Measurements from ENCODE around the gene GM2A. TPM values are rescaled to one million over a fixed set of nuclear protein-coding genes. Genes with fewer than 3 reads are reported as not detected.
"Not testable (repeated sequence)": the region's sequence is repeated elsewhere in the genome, so short reads cannot be mapped to it uniquely, and the experiment has no call there.

GM2A gene
- total and polyA plus RNA-seq, 9 donors: 14.7 to 52.8 (median 28.6) TPM

DNA sequence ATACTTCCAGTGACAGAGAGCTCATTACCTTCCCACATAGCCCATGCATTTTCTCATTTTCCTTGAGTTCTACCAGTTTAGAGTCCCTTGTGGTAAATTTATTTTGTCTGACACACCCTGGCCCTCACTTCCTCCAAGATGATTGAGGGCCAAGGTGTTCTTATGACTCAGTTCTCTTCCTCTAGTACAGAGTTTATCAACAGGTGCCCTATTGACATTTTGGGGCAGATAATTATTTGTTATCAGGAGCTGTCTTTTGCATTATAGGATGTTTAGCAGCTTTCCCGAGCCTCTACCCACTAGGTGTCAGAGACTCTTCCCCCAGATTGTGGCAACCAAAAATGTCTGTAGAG, 43.5 kb downstream of the GM2A start:
- H3K4me1 ChIP-seq (ENCODE audit: insufficient read depth): no peaks in the 10 kb centered on the region
- no peak overlapping the region for H3K4me3 ChIP-seq
- no peaks in the 10 kb centered on the region for H3K9me3 ChIP-seq
- no peaks in the 10 kb centered on the region for H3K27me3 ChIP-seq
- TF ChIP-seq EP300 (IDR thresholded peaks at IDR 0.05): no peak
- no peak for TF ChIP-seq POLR2A (IDR thresholded peaks at IDR 0.05)
- TF ChIP-seq, protein P1, sequence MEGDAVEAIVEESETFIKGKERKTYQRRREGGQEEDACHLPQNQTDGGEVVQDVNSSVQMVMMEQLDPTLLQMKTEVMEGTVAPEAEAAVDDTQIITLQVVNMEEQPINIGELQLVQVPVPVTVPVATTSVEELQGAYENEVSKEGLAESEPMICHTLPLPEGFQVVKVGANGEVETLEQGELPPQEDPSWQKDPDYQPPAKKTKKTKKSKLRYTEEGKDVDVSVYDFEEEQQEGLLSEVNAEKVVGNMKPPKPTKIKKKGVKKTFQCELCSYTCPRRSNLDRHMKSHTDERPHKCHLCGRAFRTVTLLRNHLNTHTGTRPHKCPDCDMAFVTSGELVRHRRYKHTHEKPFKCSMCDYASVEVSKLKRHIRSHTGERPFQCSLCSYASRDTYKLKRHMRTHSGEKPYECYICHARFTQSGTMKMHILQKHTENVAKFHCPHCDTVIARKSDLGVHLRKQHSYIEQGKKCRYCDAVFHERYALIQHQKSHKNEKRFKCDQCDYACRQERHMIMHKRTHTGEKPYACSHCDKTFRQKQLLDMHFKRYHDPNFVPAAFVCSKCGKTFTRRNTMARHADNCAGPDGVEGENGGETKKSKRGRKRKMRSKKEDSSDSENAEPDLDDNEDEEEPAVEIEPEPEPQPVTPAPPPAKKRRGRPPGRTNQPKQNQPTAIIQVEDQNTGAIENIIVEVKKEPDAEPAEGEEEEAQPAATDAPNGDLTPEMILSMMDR (IDR thresholded peaks at IDR 0.05): no peak
- intact Hi-C loops (cut with DNase I): no loop called here
- 68 to 69% (median 68%) methylated on average over 1 of the region's 1 CpG for WGBS, 3 donors
- H3K36me3 ChIP-seq: no peaks in the 10 kb centered on the region
- H3K27ac ChIP-seq: no peak overlapping the region
- no peak for DNase-seq

- Histone ChIP-seq H3K9me3 (no peaks in the 10 kb centered on the region), H3K27ac (no peak overlapping the region), H3K27me3 (no peaks in the 10 kb centered on the region), H3K4me1 (ENCODE audit: insufficient read depth) (no peaks in the 10 kb centered on the region), H3K4me3 (no peak overlapping the region), H3K36me3 (no peaks in the 10 kb centered on the region)
- WGBS, 3 donors: 73 to 85% (median 79%) methylated on average over 2 of the region's 2 CpGs
- no peak for DNase-seq
- TF ChIP-seq, protein P1 (IDR thresholded peaks at IDR 0.05): no peak
- intact Hi-C loops (cut with DNase I): no loop called here
These were observed 44.0 kb downstream of the GM2A start for GRCh38 chr5:151296974-151297373.

DNA sequence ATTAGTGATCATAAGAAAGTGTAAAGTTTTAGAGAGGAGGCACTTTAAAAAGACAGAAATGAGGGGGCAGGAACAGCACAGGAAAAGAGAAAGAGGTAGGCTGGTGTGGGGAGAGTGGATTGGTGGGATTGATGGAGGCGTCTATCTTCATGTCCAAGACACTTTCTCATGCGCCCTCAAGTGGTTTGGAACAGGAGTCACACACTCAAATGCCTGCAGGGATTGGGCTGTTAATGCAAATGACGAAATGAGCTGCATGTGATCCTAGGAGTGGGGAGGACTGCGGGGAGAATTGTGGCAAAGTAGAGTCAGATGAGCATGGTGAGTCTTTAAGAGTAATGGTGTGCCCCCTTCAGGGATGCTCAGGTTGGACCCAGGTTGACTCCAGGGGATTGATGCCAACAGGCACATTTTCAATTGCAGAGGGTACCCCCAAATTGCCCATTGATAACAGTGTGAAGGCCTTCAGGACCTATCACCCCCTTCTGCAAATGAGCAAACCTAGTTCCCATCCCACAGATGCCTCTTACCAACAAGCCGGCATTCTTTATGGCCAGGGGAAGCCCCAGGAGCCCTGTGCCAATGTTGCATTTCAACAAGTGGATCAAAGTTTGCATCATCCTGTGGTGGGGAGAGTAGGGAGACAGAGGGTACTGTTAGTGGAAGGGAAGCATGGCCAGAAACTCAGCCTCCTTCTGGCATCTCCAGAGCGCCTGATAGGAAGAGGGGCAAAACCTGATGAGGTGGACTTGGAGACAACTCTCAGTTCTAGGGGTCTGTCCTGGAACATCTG, 45.3 kb downstream of the GM2A start:
- H3K36me3 ChIP-seq: no peaks in the 10 kb centered on the region
- H3K27ac ChIP-seq: no peak overlapping the region
- no peak overlapping the region for H3K4me3 ChIP-seq
- TF ChIP-seq POLR2A (IDR thresholded peaks at IDR 0.05): no peak
- TF ChIP-seq EP300 (IDR thresholded peaks at IDR 0.05): no peak
- TF ChIP-seq, protein P1 (IDR thresholded peaks at IDR 0.05): no peak
- 32 to 90% (median 88%) methylated on average over 6 of the region's 6 CpGs for WGBS, 3 donors
- no peaks in the 10 kb centered on the region for H3K9me3 ChIP-seq
- H3K27me3 ChIP-seq: no peaks in the 10 kb centered on the region
- intact Hi-C loops (cut with DNase I): no loop called here
- no peak for DNase-seq
- no peaks in the 10 kb centered on the region for H3K4me1 ChIP-seq (ENCODE audit: insufficient read depth)

GRCh38 chr5:151303666-151304065, 50.7 kb downstream of the GM2A start, which contains the start of gene SLC36A3:
Gene SLC36A3, minus strand, starts transcription at chr5:151303766. Its CDS starts 412 bp downstream, at chr5:151303354.
- intact Hi-C loops (cut with DNase I): no loop called here
- H3K4me1 ChIP-seq (ENCODE audit: insufficient read depth): no peaks in the 10 kb centered on the region

DNA sequence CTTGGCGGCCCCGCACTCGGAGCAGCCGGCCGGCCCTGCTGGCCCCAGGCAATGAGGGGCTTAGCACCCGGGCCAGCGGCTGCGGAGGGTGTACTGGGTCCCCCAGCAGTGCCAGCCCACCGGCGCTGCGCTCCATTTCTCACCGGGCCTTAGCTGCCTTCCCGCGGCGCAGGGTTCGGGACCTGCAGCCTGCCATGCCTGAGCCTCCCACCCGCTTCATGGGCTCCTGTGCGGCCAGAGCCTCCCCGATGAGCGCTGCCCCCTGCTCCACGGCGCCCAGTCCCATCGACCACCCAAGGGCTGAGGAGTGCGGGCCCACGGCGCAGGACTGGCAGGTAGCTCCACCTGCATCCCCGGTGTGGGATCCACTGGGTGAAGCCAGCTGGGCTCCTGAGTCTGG, 56.3 kb downstream of the GM2A start:
- DNase-seq; H3K36me3 ChIP-seq; H3K27me3 ChIP-seq; H3K27ac ChIP-seq; intact Hi-C loops (cut with DNase I); H3K4me3 ChIP-seq; H3K9me3 ChIP-seq; H3K4me1 ChIP-seq (ENCODE audit: insufficient read depth): not testable (repeated sequence)
- 96 to 97% (median 96%) methylated on average over 24 to 27 of the region's 27 CpGs for WGBS, 3 donors

More at GRCh38 chr5:151303666-151304065, 50.7 kb downstream of the GM2A start, which contains the start of gene SLC36A3:
- Histone ChIP-seq H3K4me3 (no peak within 1 kb of the TSS), H3K9me3 (no peaks in the 10 kb centered on the region), H3K27me3 (no peaks in the 10 kb centered on the region), H3K36me3 (no peaks in the 10 kb centered on the region), H3K27ac (no peak within 1 kb of the TSS)
- DNase-seq: no peak
- TF ChIP-seq EP300 (IDR thresholded peaks at IDR 0.05) (no peak), POLR2A (IDR thresholded peaks at IDR 0.05) (no peak)
- TF ChIP-seq, protein P1 (IDR thresholded peaks at IDR 0.05): no peak
- WGBS, 3 donors: 72 to 85% (median 84%) methylated on average over 2 of the region's 2 CpGs

DNA sequence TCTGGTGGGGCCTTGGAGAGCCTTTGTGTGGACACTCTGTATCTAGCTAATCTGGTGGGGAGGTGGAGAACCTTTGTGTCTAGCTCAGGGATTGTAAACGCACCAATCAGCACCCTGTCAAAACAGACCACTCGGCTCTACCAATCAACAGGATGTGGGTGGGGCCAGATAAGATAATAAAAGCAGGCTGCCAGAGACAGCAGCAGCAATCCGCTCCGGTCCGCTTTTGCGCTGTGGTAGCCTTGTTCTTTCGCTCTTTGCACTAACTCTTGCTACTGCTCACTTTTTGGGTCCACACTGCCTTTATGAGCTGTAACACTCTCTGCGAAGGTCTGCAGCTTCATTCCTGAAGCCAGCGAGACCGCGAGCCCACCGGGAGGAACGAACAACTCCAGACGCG, 56.8 kb downstream of the GM2A start:
- H3K4me1 ChIP-seq (ENCODE audit: insufficient read depth); H3K9me3 ChIP-seq; H3K27me3 ChIP-seq; DNase-seq; H3K36me3 ChIP-seq; H3K4me3 ChIP-seq; H3K27ac ChIP-seq; intact Hi-C loops (cut with DNase I): not testable (repeated sequence)
- WGBS, 3 donors: 85 to 92% (median 90%) methylated on average over 15 of the region's 15 CpGs
